ENCODE data around the gene ZDHHC24. TPM values are rescaled to one million over a fixed set of nuclear protein-coding genes. Genes with fewer than 3 reads are reported as not detected.
A peak's percentile ranks its signal among the peaks of the same experiment; 100 is the strongest.

Gene ZDHHC24
- total RNA-seq, 1 donor from 2014 or later, result 3.7 TPM

DNA sequence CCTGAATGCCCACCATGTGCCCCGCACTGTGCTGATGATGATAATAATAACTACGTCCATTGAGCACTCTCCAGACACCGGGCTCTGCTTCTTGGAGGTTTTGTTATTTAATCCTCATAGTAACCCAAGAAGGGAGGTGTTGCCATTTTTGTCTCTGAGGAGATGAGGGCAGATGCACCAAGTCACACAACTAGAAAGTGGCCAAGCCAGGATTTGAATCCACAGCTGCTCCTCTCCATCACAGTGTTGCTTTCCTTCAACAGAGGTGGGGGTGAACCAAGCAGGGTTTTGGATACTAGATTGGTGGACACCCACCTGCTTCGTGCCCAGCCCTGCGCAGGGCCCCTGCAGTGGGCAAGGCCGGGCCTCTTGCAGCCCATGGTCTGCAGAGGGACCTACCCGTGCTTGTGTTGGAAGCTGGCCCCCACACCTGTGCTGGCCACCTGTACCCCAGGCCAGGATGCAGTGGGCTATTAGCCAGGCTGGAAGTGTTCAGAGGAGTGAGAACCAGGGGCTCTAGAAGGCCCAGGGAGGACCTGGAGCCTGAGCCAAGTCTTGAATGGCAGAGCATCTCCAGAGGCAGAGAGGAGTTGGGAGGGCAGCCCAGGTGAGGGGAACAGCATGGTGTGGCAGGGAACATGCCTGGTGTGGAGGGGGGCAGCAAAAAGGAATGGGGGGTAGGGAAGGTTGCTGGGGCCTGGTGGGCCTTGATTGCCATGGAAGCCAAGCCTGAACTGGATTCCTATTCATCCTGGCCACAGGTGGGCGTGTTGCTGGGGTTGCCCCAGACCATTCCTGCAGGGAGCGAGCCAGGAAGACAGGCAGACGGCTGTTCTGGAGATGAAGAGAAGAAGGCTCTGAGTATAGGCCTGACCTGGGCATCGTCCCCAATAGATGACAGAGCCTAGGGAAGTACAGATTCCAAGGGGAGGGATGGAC is 68.3 kb downstream of the ZDHHC24 start:
- H3K36me3 ChIP-seq (ENCODE audit: control insufficient read depth in 3 of 3, insufficient read depth in 3 of 3, low read length in 3 of 3), result peaks cover 22 to 25% (median 24%) of the 10 kb centered on the region in 3 donors
- H3K4me1 ChIP-seq (ENCODE audit: control insufficient read depth in 3 of 3, insufficient read depth in 3 of 3, low read length in 3 of 3), result peaks cover 19 to 40% (median 24%) of the 10 kb centered on the region in 3 donors
- H3K4me3 ChIP-seq (ENCODE audit: low read length in 3 of 3), result no peak overlapping the region
- no peaks in the 10 kb centered on the region for H3K27me3 ChIP-seq (ENCODE audit: control insufficient read depth in 3 of 3, insufficient read depth in 3 of 3, low read length in 3 of 3)
- no peak overlapping the region for H3K27ac ChIP-seq (ENCODE audit: low read depth, low read length)
- H3K9me3 ChIP-seq (ENCODE audit: control insufficient read depth in 3 of 3, low read length in 3 of 3), result no peaks in the 10 kb centered on the region
- H3K9ac ChIP-seq (ENCODE audit: low read depth in 1 of 3, low read length in 3 of 3), result peak overlapping the region in 2 of 3 donors; percentile 17 to 40

GRCh38 chr11:66476841-66477251 is 69.0 kb downstream of the ZDHHC24 start:
- Histone ChIP-seq H3K9me3 (ENCODE audit: control insufficient read depth in 3 of 3, low read length in 3 of 3) (no peaks in the 10 kb centered on the region), H3K4me1 (ENCODE audit: control insufficient read depth in 3 of 3, insufficient read depth in 3 of 3, low read length in 3 of 3) (peaks cover 19 to 35% (median 24%) of the 10 kb centered on the region in 3 donors), H3K27ac (ENCODE audit: low read depth, low read length) (no peak overlapping the region), H3K9ac (ENCODE audit: low read depth in 1 of 3, low read length in 3 of 3) (no peak overlapping the region), H3K36me3 (ENCODE audit: control insufficient read depth in 3 of 3, insufficient read depth in 3 of 3, low read length in 3 of 3) (peaks cover 28 to 29% (median 29%) of the 10 kb centered on the region in 3 donors), H3K4me3 (ENCODE audit: low read length in 3 of 3) (no peak overlapping the region), H3K27me3 (ENCODE audit: control insufficient read depth in 3 of 3, insufficient read depth in 3 of 3, low read length in 3 of 3) (no peaks in the 10 kb centered on the region)

DNA sequence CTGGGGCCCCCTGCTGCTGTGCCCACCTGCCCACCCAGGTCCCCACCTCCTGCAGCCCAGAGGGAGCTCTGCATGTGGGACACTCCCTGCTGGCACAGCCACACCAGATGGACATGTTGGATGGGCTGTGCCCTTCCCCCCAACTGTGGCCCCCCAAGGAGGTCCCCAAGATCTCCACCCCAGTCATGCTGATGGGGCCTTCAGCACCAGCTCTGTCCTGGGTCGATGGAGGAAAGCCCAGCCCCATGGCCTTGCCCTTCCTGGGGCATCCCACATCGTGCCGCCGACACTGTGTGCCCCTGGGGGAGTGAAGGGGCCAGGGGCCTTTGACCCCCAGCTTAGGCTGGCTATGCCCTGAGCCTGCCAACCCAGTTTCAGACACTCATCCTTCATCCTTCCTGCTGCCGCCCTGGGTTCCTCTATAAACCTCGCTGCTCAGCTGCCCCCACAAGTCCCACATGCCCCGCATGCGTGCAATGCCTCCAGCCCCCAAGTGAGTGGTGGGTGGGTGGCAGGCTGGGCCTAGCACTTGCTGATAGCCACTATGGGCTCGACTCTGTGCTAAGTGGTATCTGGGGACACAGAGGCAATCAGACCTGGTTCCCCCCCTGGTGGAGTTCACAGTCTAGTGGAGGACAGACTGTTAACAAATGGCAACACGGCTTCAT is 69.5 kb downstream of the ZDHHC24 start:
- Histone ChIP-seq H3K9ac (ENCODE audit: low read depth in 1 of 3, low read length in 3 of 3) (no peak overlapping the region), H3K27me3 (ENCODE audit: control insufficient read depth in 3 of 3, insufficient read depth in 3 of 3, low read length in 3 of 3) (no peaks in the 10 kb centered on the region), H3K36me3 (ENCODE audit: control insufficient read depth in 3 of 3, insufficient read depth in 3 of 3, low read length in 3 of 3) (peaks cover 31 to 33% (median 32%) of the 10 kb centered on the region in 3 donors), H3K9me3 (ENCODE audit: control insufficient read depth in 3 of 3, low read length in 3 of 3) (no peaks in the 10 kb centered on the region), H3K4me3 (ENCODE audit: low read length in 3 of 3) (no peak overlapping the region), H3K4me1 (ENCODE audit: control insufficient read depth in 3 of 3, insufficient read depth in 3 of 3, low read length in 3 of 3) (peaks cover 19 to 35% (median 24%) of the 10 kb centered on the region in 3 donors), H3K27ac (ENCODE audit: low read depth, low read length) (no peak overlapping the region)

DNA sequence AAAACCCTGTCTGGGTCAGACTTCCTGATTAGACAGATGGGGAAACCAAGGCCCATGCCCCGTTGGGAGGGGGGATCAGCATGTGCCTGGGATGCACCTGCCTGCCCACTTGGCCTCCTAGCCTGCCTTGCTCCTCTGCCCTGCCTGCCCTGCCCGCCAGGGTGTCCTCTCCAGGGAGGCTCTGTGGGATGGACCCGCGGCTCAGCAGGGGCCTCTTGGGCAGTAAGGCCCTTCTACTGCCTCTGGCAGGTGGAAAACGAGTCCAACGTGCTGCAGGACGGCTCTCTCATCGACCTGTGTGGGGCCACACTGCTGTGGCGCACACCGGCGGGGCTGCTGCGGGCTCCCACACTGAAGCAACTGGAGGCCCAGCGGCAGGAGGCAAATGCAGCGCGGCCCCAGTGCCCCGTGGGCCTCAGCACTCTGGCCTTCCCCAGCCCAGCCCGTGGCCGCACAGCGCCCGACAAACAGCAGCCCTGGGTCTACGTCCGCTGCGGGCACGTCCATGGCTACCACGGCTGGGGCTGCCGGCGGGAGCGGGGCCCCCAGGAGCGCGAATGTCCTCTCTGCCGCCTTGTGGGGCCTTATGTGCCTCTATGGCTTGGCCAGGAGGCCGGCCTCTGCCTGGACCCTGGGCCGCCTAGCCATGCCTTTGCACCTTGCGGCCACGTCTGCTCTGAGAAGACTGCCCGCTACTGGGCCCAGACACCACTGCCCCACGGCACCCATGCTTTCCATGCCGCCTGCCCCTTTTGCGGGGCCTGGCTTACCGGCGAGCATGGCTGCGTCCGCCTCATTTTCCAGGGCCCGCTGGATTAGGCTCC is 70.3 kb downstream of the ZDHHC24 start:
- no peak overlapping the region for H3K27ac ChIP-seq (ENCODE audit: low read depth, low read length)
- no peak overlapping the region for H3K9ac ChIP-seq (ENCODE audit: low read depth in 1 of 3, low read length in 3 of 3)
- peaks cover 16 to 31% (median 18%) of the 10 kb centered on the region in 3 donors for H3K4me1 ChIP-seq (ENCODE audit: control insufficient read depth in 3 of 3, insufficient read depth in 3 of 3, low read length in 3 of 3)
- no peaks in the 10 kb centered on the region for H3K27me3 ChIP-seq (ENCODE audit: control insufficient read depth in 3 of 3, insufficient read depth in 3 of 3, low read length in 3 of 3)
- peaks cover 34 to 38% (median 35%) of the 10 kb centered on the region in 3 donors for H3K36me3 ChIP-seq (ENCODE audit: control insufficient read depth in 3 of 3, insufficient read depth in 3 of 3, low read length in 3 of 3)
- no peaks in the 10 kb centered on the region for H3K9me3 ChIP-seq (ENCODE audit: control insufficient read depth in 3 of 3, low read length in 3 of 3)
- no peak overlapping the region for H3K4me3 ChIP-seq (ENCODE audit: low read length in 3 of 3)

DNA sequence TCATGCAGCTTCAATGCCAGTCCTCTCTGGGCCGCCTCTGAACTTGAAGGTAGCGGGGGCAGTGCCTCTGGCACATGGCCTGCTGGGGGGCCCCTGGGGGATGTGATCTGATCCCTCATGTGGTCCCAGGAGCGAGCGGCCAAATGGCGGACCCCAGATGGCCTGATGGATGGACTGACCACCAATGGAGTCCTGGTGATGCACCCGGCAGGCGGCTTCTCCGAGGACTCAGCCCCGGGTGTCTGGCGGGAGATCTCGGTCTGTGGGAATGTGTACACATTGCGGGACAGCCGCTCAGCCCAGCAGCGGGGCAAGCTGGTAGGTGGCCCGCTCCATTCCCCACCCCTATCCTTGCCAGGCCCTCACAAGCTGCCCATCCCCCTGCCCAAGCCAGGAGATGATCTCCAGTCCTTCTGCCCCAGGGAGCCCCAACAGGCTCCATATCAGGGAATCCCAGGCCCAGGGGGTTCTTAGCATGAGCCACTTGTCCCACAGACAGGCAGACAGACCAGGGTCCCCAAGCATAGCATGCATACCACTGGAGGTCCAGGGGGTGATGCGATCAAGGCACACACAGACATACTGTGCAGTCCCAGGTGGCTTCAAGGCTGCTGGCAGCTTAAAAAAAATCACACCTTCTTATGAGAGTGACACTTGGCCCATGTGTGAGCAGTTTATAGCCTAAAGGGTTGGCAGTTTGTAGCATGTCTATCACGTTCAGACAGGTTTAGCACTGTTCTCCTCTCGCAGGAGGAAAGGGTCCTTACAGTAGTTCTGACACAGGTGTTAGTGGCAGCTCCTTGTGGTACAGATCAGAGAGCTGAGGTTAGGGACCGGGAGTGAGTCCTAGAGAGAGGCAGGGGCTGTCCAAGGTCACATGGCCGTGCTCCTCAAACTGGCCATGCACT is 72.0 kb downstream of the ZDHHC24 start:
- Histone ChIP-seq H3K36me3 (ENCODE audit: control insufficient read depth in 3 of 3, insufficient read depth in 3 of 3, low read length in 3 of 3) (peaks cover 37 to 41% (median 39%) of the 10 kb centered on the region in 3 donors), H3K9me3 (ENCODE audit: control insufficient read depth in 3 of 3, low read length in 3 of 3) (no peaks in the 10 kb centered on the region), H3K27me3 (ENCODE audit: control insufficient read depth in 3 of 3, insufficient read depth in 3 of 3, low read length in 3 of 3) (no peaks in the 10 kb centered on the region), H3K9ac (ENCODE audit: low read depth in 1 of 3, low read length in 3 of 3) (no peak overlapping the region), H3K4me1 (ENCODE audit: control insufficient read depth in 3 of 3, insufficient read depth in 3 of 3, low read length in 3 of 3) (peaks cover 6 to 17% (median 7%) of the 10 kb centered on the region in 3 donors), H3K27ac (ENCODE audit: low read depth, low read length) (no peak overlapping the region), H3K4me3 (ENCODE audit: low read length in 3 of 3) (no peak overlapping the region)

- Histone ChIP-seq H3K4me3 (ENCODE audit: low read length in 3 of 3) (no peak overlapping the region), H3K9me3 (ENCODE audit: control insufficient read depth in 3 of 3, low read length in 3 of 3) (no peaks in the 10 kb centered on the region), H3K9ac (ENCODE audit: low read depth in 1 of 3, low read length in 3 of 3) (no peak overlapping the region), H3K4me1 (ENCODE audit: control insufficient read depth in 3 of 3, insufficient read depth in 3 of 3, low read length in 3 of 3) (peaks cover 4 to 16% (median 7%) of the 10 kb centered on the region in 3 donors), H3K36me3 (ENCODE audit: control insufficient read depth in 3 of 3, insufficient read depth in 3 of 3, low read length in 3 of 3) (peaks cover 37 to 41% (median 38%) of the 10 kb centered on the region in 3 donors), H3K27ac (ENCODE audit: low read depth, low read length) (no peak overlapping the region), H3K27me3 (ENCODE audit: control insufficient read depth in 3 of 3, insufficient read depth in 3 of 3, low read length in 3 of 3) (no peaks in the 10 kb centered on the region)
Observed at GRCh38 chr11:66473167-66473566, 72.7 kb downstream of the ZDHHC24 start.

GRCh38 chr11:66472054-66472453 is 73.8 kb downstream of the ZDHHC24 start:
- H3K4me3 ChIP-seq (ENCODE audit: low read length in 3 of 3), result no peak overlapping the region
- no peaks in the 10 kb centered on the region for H3K9me3 ChIP-seq (ENCODE audit: control insufficient read depth in 3 of 3, low read length in 3 of 3)
- no peak overlapping the region for H3K27ac ChIP-seq (ENCODE audit: low read depth, low read length)
- no peaks in the 10 kb centered on the region for H3K27me3 ChIP-seq (ENCODE audit: control insufficient read depth in 3 of 3, insufficient read depth in 3 of 3, low read length in 3 of 3)
- H3K4me1 ChIP-seq (ENCODE audit: control insufficient read depth in 3 of 3, insufficient read depth in 3 of 3, low read length in 3 of 3), result peaks cover 8 to 16% (median 10%) of the 10 kb centered on the region in 3 donors
- no peak overlapping the region for H3K9ac ChIP-seq (ENCODE audit: low read depth in 1 of 3, low read length in 3 of 3)
- peaks cover 36 to 41% (median 37%) of the 10 kb centered on the region in 3 donors for H3K36me3 ChIP-seq (ENCODE audit: control insufficient read depth in 3 of 3, insufficient read depth in 3 of 3, low read length in 3 of 3)

DNA sequence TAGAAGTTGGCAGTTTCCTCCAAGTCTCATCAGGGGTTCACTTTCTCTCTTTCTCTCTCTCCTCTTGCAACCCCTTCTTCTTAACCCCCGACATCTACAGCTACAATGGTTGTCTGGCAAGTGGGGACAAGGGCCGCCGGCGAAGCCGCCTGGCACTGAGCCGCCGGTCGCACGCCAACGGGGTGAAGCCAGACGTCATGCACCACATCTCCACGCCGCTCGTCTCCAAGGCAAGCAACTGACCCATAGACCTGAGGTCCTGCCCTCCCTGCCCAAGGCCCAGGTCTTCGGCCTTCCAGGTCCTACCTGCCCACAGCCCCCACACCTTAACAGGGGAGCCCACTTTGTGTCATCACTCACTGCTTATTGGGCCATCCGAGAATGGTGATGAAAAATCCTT is 74.7 kb downstream of the ZDHHC24 start:
- no peak overlapping the region for H3K9ac ChIP-seq (ENCODE audit: low read depth in 1 of 3, low read length in 3 of 3)
- no peaks in the 10 kb centered on the region for H3K27me3 ChIP-seq (ENCODE audit: control insufficient read depth in 3 of 3, insufficient read depth in 3 of 3, low read length in 3 of 3)
- H3K4me1 ChIP-seq (ENCODE audit: control insufficient read depth in 3 of 3, insufficient read depth in 3 of 3, low read length in 3 of 3), result peaks cover 8 to 14% (median 10%) of the 10 kb centered on the region in 3 donors
- H3K36me3 ChIP-seq (ENCODE audit: control insufficient read depth in 3 of 3, insufficient read depth in 3 of 3, low read length in 3 of 3), result peaks cover 35 to 41% (median 37%) of the 10 kb centered on the region in 3 donors
- H3K4me3 ChIP-seq (ENCODE audit: low read length in 3 of 3), result no peak overlapping the region
- H3K27ac ChIP-seq (ENCODE audit: low read depth, low read length), result no peak overlapping the region
- no peaks in the 10 kb centered on the region for H3K9me3 ChIP-seq (ENCODE audit: control insufficient read depth in 3 of 3, low read length in 3 of 3)
